Measurements from ENCODE around the gene DIPK1A. TPM values are rescaled to one million over a fixed set of nuclear protein-coding genes. Genes with fewer than 3 reads are reported as not detected.

The DIPK1A gene
- total RNA-seq, 1 donor from 2014 or later = 7.9 TPM

DNA sequence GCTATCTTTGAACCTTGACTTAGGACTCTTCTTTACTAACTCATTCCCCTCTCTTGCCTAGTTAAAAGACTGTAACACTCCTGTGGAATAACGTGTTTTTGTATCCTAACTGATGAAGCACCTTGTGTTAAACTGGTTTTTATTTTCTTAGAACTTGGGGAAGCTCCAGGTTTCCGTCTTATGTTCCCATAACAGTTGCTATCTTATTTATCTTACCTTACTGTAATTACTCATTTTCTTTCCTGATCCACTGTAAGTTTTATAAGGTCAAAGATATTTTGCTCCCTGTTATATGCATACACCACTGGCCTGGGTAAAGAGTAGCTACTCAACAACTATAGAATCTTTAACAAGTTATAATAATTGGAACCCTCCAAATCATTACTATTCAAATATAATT is 86.3 kb downstream of the DIPK1A start:
- no peak overlapping the region for H3K4me3 ChIP-seq
- no peaks in the 10 kb centered on the region for H3K27me3 ChIP-seq
- intact Hi-C loops (cut with DNase I) = no loop called here
- DNase-seq (ENCODE audit: extremely low spot score in 2 of 2) = no peak
- H3K27ac ChIP-seq = no peak overlapping the region
- H3K36me3 ChIP-seq = no peaks in the 10 kb centered on the region
- H3K9me3 ChIP-seq = no peaks in the 10 kb centered on the region
- no peak for TF ChIP-seq POLR2AphosphoS5 (IDR thresholded peaks at IDR 0.05; ENCODE audit: insufficient read depth in 1 of 2, low read depth in 1 of 2)
- TF ChIP-seq, protein P1, sequence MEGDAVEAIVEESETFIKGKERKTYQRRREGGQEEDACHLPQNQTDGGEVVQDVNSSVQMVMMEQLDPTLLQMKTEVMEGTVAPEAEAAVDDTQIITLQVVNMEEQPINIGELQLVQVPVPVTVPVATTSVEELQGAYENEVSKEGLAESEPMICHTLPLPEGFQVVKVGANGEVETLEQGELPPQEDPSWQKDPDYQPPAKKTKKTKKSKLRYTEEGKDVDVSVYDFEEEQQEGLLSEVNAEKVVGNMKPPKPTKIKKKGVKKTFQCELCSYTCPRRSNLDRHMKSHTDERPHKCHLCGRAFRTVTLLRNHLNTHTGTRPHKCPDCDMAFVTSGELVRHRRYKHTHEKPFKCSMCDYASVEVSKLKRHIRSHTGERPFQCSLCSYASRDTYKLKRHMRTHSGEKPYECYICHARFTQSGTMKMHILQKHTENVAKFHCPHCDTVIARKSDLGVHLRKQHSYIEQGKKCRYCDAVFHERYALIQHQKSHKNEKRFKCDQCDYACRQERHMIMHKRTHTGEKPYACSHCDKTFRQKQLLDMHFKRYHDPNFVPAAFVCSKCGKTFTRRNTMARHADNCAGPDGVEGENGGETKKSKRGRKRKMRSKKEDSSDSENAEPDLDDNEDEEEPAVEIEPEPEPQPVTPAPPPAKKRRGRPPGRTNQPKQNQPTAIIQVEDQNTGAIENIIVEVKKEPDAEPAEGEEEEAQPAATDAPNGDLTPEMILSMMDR (IDR thresholded peaks at IDR 0.05) = no peak
- TF ChIP-seq POLR2A (IDR thresholded peaks at IDR 0.05) = no peak
- H3K4me1 ChIP-seq = no peaks in the 10 kb centered on the region

DNA sequence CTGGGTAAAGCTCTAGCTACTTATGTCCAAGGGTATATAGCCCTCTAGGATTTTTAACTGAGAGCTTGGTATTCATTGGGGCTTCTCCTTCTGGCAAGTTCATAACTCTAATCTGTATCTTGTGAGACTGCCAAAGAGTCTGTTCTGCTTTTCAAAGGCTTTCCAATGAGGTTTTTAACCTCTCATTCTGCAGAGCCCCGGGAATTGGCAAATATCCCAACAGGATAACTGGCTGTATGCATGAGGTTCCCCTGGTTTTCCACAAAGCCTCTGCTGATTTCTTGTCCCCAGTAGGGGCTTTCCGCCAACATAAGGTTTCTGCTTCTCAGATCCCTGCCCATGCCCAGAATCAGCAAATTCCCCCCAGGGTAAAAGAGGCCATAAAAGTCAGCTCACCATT is 88.5 kb downstream of the DIPK1A start:
- H3K27me3 ChIP-seq = no peaks in the 10 kb centered on the region
- intact Hi-C loops (cut with DNase I) = no loop called here
- no peaks in the 10 kb centered on the region for H3K9me3 ChIP-seq
- no peak for DNase-seq (ENCODE audit: extremely low spot score in 2 of 2)
- no peaks in the 10 kb centered on the region for H3K36me3 ChIP-seq
- H3K4me1 ChIP-seq = no peaks in the 10 kb centered on the region
- no peak overlapping the region for H3K27ac ChIP-seq
- no peak overlapping the region for H3K4me3 ChIP-seq
- TF ChIP-seq POLR2AphosphoS5 (IDR thresholded peaks at IDR 0.05; ENCODE audit: insufficient read depth in 1 of 2, low read depth in 1 of 2) = no peak
- TF ChIP-seq POLR2A (IDR thresholded peaks at IDR 0.05) = no peak
- TF ChIP-seq, protein P1 (IDR thresholded peaks at IDR 0.05) = no peak

DNA sequence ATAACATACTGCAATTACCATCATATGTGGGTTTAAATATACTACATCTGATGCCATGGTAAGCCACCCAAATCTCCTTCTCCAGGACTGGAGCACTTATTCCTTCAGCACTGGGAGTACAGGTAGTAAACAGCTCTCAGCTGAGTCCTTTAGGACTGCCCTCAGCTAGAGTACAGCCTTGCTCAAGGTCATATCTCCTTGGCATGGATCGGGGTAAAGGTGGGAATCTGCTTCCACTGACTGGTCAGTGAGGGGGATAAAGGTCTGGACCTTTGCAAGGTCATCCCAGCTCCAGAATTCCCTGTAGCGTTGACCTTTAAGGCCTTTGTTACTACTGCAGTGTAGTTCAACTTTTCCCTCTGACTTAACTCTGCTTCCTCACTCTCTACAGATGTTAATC is 90.7 kb downstream of the DIPK1A start:
- Histone ChIP-seq H3K36me3 (no peaks in the 10 kb centered on the region), H3K9me3 (no peaks in the 10 kb centered on the region), H3K27me3 (no peaks in the 10 kb centered on the region), H3K27ac (no peak overlapping the region), H3K4me3 (no peak overlapping the region), H3K4me1 (no peaks in the 10 kb centered on the region)
- intact Hi-C loops (cut with DNase I) = no loop called here
- no peak for DNase-seq (ENCODE audit: extremely low spot score in 2 of 2)
- TF ChIP-seq POLR2A (IDR thresholded peaks at IDR 0.05) = no peak
- TF ChIP-seq POLR2AphosphoS5 (IDR thresholded peaks at IDR 0.05; ENCODE audit: insufficient read depth in 1 of 2, low read depth in 1 of 2) = no peak
- TF ChIP-seq, protein P1 (IDR thresholded peaks at IDR 0.05) = no peak

DNA sequence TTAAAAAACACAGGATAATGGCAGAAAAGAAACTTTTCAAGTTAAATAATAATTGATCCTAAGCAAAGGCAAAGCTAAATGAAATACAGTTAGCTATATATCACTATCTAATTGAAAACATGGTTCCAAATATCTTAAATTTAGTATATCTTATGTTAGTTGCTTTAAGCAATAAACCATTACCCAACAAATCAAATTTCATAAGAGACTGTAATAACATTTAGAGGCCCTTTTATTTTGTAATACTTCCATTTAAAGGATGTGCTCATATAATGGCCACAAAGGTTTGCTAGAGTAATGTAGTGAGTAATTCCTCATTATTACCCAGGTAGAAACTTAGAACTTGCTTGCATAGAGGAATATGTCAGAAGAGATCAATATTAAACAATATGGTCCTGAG is 97.1 kb downstream of the DIPK1A start:
- intact Hi-C loops (cut with DNase I) = no loop called here
- Histone ChIP-seq H3K9me3 (no peaks in the 10 kb centered on the region), H3K4me1 (no peaks in the 10 kb centered on the region), H3K27me3 (no peaks in the 10 kb centered on the region), H3K4me3 (no peak overlapping the region), H3K36me3 (no peaks in the 10 kb centered on the region), H3K27ac (no peak overlapping the region)
- no peak for TF ChIP-seq POLR2AphosphoS5 (IDR thresholded peaks at IDR 0.05; ENCODE audit: insufficient read depth in 1 of 2, low read depth in 1 of 2)
- no peak for TF ChIP-seq POLR2A (IDR thresholded peaks at IDR 0.05)
- TF ChIP-seq, protein P1 (IDR thresholded peaks at IDR 0.05) = no peak
- no peak for DNase-seq (ENCODE audit: extremely low spot score in 2 of 2)

DNA sequence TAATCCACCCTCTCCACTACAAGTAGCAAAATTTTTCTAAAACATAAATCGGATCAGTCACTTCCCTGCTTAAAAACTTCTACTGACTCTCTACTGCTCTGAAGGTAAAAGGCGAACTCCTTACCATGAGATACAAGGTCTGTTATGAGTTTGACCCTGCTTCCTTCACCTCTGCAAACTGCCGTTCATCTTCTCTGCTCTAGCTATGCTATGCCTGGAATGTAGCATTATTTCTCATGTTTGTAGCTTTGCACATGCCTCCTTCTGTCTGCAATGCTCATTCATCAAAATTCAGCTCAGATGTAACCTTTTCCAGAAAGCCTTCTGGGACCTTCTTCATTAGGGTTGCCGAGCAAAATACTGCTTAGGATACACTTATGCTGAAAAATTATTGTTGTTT is 98.7 kb downstream of the DIPK1A start:
- Histone ChIP-seq H3K9me3 (no peaks in the 10 kb centered on the region), H3K4me3 (no peak overlapping the region), H3K27ac (no peak overlapping the region), H3K36me3 (no peaks in the 10 kb centered on the region), H3K4me1 (no peaks in the 10 kb centered on the region), H3K27me3 (no peaks in the 10 kb centered on the region)
- no peak for DNase-seq (ENCODE audit: extremely low spot score in 2 of 2)
- intact Hi-C loops (cut with DNase I) = no loop called here
- TF ChIP-seq POLR2AphosphoS5 (IDR thresholded peaks at IDR 0.05; ENCODE audit: insufficient read depth in 1 of 2, low read depth in 1 of 2) (no peak), POLR2A (IDR thresholded peaks at IDR 0.05) (no peak)
- TF ChIP-seq, protein P1 (IDR thresholded peaks at IDR 0.05) = no peak
